ENCODE measurements around the gene LPO. TPM values are rescaled to one million over a fixed set of nuclear protein-coding genes. Genes with fewer than 3 reads are reported as not detected.

Gene LPO
- total and polyA plus RNA-seq, 2 donors (not counting 3 experiments of a cell fraction or from before 2014, with no cell fraction given), result not detected

GRCh38 chr17:58282442-58282841, 44.1 kb downstream of the LPO start:
- no peaks in the 10 kb centered on the region for H3K9me3 ChIP-seq (replicated peaks; ENCODE audit: control insufficient read depth, insufficient read depth, low read length)
- no peaks in the 10 kb centered on the region for H4K20me1 ChIP-seq (replicated peaks; ENCODE audit: control insufficient read depth, extremely low read depth, insufficient read depth, low read length)
- H3K79me2 ChIP-seq (ENCODE audit: control insufficient read depth, insufficient read depth, low read length), result no peaks in the 10 kb centered on the region
- intact Hi-C loops (cut with micrococcal nuclease), result no loop called here
- no peak for TF ChIP-seq POLR2A (IDR thresholded peaks at IDR 0.05; ENCODE audit: low read depth, low read length)
- no peak for TF ChIP-seq GATA2 (IDR thresholded peaks at IDR 0.05; ENCODE audit: insufficient read depth, insufficient read length, low read depth, low read length)
- no peak overlapping the region for H2AFZ ChIP-seq (ENCODE audit: low read depth, low read length)
- no peaks in the 10 kb centered on the region for H3K4me1 ChIP-seq (ENCODE audit: control insufficient read depth, extremely low read depth, insufficient read depth, low read length)
- H3K27ac ChIP-seq (ENCODE audit: insufficient read depth, low read depth, low read length), result no peak overlapping the region
- dilution Hi-C loops (cut with MboI; ENCODE audit: extremely low pct_ligation_motif_present, low sequenced_read_pairs), result no loop called here
- ChIA-PET POLR2A (no interaction called here), CTCF (no interaction called here)
- H3K9ac ChIP-seq (replicated peaks; ENCODE audit: extremely low read depth, insufficient read depth, low read length), result no peak overlapping the region
- H3K27me3 ChIP-seq (ENCODE audit: control insufficient read depth in 2 of 2, insufficient read depth in 2 of 2, low read length in 2 of 2), result peaks cover 2 to 10% of the 10 kb centered on the region in 2 experiments
- no peak overlapping the region for H3K4me3 ChIP-seq (replicated peaks in 1 of 3; ENCODE audit: insufficient read depth in 1 of 3, low read depth in 1 of 3, low read length in 3 of 3)
- H3K9me1 ChIP-seq (replicated peaks; ENCODE audit: control insufficient read depth, extremely low read depth, insufficient read depth, low read length), result no peaks in the 10 kb centered on the region
- DNase-seq (ENCODE audit: low read depth, low spot score), result no peak
- no peak for FAIRE-seq
- BruUV-seq (replicated peaks), result no TSS peak
- no peak overlapping the region for H3K4me2 ChIP-seq (ENCODE audit: insufficient read depth, low read length)
- no peaks in the 10 kb centered on the region for H3K36me3 ChIP-seq (ENCODE audit: control insufficient read depth in 2 of 2, extremely low read depth in 1 of 2, insufficient read depth in 2 of 2, low read length in 2 of 2)

- DNase-seq (ENCODE audit: low read depth, low spot score), result no peak
- H3K9ac ChIP-seq (replicated peaks; ENCODE audit: extremely low read depth, insufficient read depth, low read length), result no peak overlapping the region
- H3K4me2 ChIP-seq (ENCODE audit: insufficient read depth, low read length), result no peak overlapping the region
- no peak overlapping the region for H3K4me3 ChIP-seq (replicated peaks in 1 of 3; ENCODE audit: insufficient read depth in 1 of 3, low read depth in 1 of 3, low read length in 3 of 3)
- dilution Hi-C loops (cut with MboI; ENCODE audit: extremely low pct_ligation_motif_present, low sequenced_read_pairs), result no loop called here
- H3K9me1 ChIP-seq (replicated peaks; ENCODE audit: control insufficient read depth, extremely low read depth, insufficient read depth, low read length), result no peaks in the 10 kb centered on the region
- intact Hi-C loops (cut with micrococcal nuclease), result no loop called here
- no TSS peak for BruUV-seq (replicated peaks)
- H3K27ac ChIP-seq (ENCODE audit: insufficient read depth, low read depth, low read length), result no peak overlapping the region
- no peaks in the 10 kb centered on the region for H3K4me1 ChIP-seq (ENCODE audit: control insufficient read depth, extremely low read depth, insufficient read depth, low read length)
- POLR2A ChIA-PET, result no interaction called here
- no peak for TF ChIP-seq EZH2 (IDR thresholded peaks at IDR 0.05; ENCODE audit: borderline replicate concordance, low read depth, low read length, severe bottlenecking)
- TF ChIP-seq JUN (IDR thresholded peaks at IDR 0.05; ENCODE audit: borderline replicate concordance, insufficient read depth, insufficient read length, low read depth), result no peak
- no peak for TF ChIP-seq MYC (IDR thresholded peaks at IDR 0.05; ENCODE audit: low read depth, low read length)
- TF ChIP-seq FOS (IDR thresholded peaks at IDR 0.05; ENCODE audit: borderline replicate concordance, insufficient read depth, low read length), result no peak
- no peak for TF ChIP-seq MAX (IDR thresholded peaks at IDR 0.05; ENCODE audit: insufficient read depth, insufficient read length)
- no peak for TF ChIP-seq POLR2AphosphoS5 (IDR thresholded peaks at IDR 0.05; ENCODE audit: insufficient read depth, low read depth, low read length)
- TF ChIP-seq, protein P1, sequence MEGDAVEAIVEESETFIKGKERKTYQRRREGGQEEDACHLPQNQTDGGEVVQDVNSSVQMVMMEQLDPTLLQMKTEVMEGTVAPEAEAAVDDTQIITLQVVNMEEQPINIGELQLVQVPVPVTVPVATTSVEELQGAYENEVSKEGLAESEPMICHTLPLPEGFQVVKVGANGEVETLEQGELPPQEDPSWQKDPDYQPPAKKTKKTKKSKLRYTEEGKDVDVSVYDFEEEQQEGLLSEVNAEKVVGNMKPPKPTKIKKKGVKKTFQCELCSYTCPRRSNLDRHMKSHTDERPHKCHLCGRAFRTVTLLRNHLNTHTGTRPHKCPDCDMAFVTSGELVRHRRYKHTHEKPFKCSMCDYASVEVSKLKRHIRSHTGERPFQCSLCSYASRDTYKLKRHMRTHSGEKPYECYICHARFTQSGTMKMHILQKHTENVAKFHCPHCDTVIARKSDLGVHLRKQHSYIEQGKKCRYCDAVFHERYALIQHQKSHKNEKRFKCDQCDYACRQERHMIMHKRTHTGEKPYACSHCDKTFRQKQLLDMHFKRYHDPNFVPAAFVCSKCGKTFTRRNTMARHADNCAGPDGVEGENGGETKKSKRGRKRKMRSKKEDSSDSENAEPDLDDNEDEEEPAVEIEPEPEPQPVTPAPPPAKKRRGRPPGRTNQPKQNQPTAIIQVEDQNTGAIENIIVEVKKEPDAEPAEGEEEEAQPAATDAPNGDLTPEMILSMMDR (IDR thresholded peaks at IDR 0.05; ENCODE audit: extremely low read depth in 1 of 2, insufficient read depth in 1 of 2, low read depth in 1 of 2, low read length in 2 of 2), result no peak
- TF ChIP-seq POLR2A (IDR thresholded peaks at IDR 0.05; ENCODE audit: low read depth, low read length), result no peak
- TF ChIP-seq GATA2 (IDR thresholded peaks at IDR 0.05; ENCODE audit: insufficient read depth, insufficient read length, low read depth, low read length), result no peak
- FAIRE-seq, result no peak
- CTCF ChIA-PET, result interaction anchor here (1.1 kb wide), 1 partner anchor 33 kb away, joined by 3 read pairs; no protein-coding TSS in a partner anchor
- H3K36me3 ChIP-seq (ENCODE audit: control insufficient read depth in 2 of 2, extremely low read depth in 1 of 2, insufficient read depth in 2 of 2, low read length in 2 of 2), result no peaks in the 10 kb centered on the region
- H3K27me3 ChIP-seq (ENCODE audit: control insufficient read depth in 2 of 2, insufficient read depth in 2 of 2, low read length in 2 of 2), result peaks cover 2 to 10% of the 10 kb centered on the region in 2 experiments
- no peaks in the 10 kb centered on the region for H4K20me1 ChIP-seq (replicated peaks; ENCODE audit: control insufficient read depth, extremely low read depth, insufficient read depth, low read length)
- H3K79me2 ChIP-seq (ENCODE audit: control insufficient read depth, insufficient read depth, low read length), result no peaks in the 10 kb centered on the region
- no peak overlapping the region for H2AFZ ChIP-seq (ENCODE audit: low read depth, low read length)
- H3K9me3 ChIP-seq (replicated peaks; ENCODE audit: control insufficient read depth, insufficient read depth, low read length), result no peaks in the 10 kb centered on the region
Observed at GRCh38 chr17:58283674-58284612, 45.6 kb downstream of the LPO start.

Data from endothelial cell of umbilical vein (primary cell).